Neural cell (in vitro differentiated cells): Measurements from ENCODE around the gene SYP.

Experiments used
- EP300 ChIP-seq: fragments of 450-650 bp; conservative IDR thresholded peaks from 2 replicates; pipeline ENCODE4 v1.6.1; 2014; ENCODE audit warnings: antibody characterized with exemption, mild to moderate bottlenecking, moderate library complexity; ENCODE audit not compliant: poor library complexity, severe bottlenecking
- EZH2 ChIP-seq: fragments of 200-600, 300-800 bp; shearing (Covaris generic), sonication (generic); IDR thresholded peaks from 2 replicates; pipeline ENCODE4 v1.6.1; 2014; ENCODE audit warnings: antibody characterized with exemption, low read length, borderline replicate concordance, mild to moderate bottlenecking; ENCODE audit not compliant: insufficient read depth, poor library complexity, severe bottlenecking
- POLR2AphosphoS5 ChIP-seq: IDR thresholded peaks from 2 replicates; pipeline ENCODE4 v1.6.1; 2012
- RAD21 ChIP-seq: fragments of 450-650 bp; conservative IDR thresholded peaks from 2 replicates; pipeline ENCODE4 v1.6.1; 2014; ENCODE audit warnings: antibody characterized with exemption, mild to moderate bottlenecking, moderate library complexity
- REST ChIP-seq: IDR thresholded peaks from 2 replicates; pipeline ENCODE4 v1.6.1; 2012; ENCODE audit warnings: borderline replicate concordance
- SMC3 ChIP-seq: fragments of 450-650 bp; conservative IDR thresholded peaks from 2 replicates; pipeline ENCODE4 v1.6.1; 2014; ENCODE audit warnings: antibody characterized with exemption, mild to moderate bottlenecking, moderate library complexity; ENCODE audit not compliant: poor library complexity
- TAF1 ChIP-seq: IDR thresholded peaks from 2 replicates; pipeline ENCODE4 v1.6.1; 2012; ENCODE audit warnings: low read depth
- TF ChIP-seq, protein P1 (sequence below): fragments of 450-650 bp; IDR thresholded peaks from 2 replicates; pipeline ENCODE4 v1.5.1; 2014; ENCODE audit warnings: antibody characterized with exemption, mild to moderate bottlenecking, moderate library complexity; ENCODE audit not compliant: poor library complexity, severe bottlenecking

DNA sequence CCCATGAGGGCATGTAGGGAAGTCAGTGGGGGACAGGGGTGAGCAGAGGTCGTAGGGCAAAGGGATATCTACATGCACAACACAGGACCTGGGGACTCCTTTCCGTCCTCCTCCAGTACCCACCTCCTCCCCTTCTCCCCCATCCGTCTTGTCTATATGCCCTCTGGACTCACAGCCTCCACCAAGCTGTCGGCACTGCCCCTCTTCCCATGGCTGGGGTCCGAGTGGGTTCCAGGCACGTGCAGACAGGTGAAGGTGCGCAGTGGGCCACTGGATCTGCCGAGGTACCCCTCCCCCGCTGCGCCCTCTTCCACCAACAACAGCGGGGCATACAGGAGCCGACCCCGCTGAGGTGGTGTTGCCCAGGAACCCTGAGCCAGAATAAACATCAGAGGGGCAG is 5.5 kb upstream of the SYP start:
- TF ChIP-seq, protein P1, sequence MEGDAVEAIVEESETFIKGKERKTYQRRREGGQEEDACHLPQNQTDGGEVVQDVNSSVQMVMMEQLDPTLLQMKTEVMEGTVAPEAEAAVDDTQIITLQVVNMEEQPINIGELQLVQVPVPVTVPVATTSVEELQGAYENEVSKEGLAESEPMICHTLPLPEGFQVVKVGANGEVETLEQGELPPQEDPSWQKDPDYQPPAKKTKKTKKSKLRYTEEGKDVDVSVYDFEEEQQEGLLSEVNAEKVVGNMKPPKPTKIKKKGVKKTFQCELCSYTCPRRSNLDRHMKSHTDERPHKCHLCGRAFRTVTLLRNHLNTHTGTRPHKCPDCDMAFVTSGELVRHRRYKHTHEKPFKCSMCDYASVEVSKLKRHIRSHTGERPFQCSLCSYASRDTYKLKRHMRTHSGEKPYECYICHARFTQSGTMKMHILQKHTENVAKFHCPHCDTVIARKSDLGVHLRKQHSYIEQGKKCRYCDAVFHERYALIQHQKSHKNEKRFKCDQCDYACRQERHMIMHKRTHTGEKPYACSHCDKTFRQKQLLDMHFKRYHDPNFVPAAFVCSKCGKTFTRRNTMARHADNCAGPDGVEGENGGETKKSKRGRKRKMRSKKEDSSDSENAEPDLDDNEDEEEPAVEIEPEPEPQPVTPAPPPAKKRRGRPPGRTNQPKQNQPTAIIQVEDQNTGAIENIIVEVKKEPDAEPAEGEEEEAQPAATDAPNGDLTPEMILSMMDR: no peak
- TF ChIP-seq REST: no peak
- TF ChIP-seq RAD21: no peak
- no peak for TF ChIP-seq EZH2
- no peak for TF ChIP-seq POLR2AphosphoS5
- TF ChIP-seq EP300: no peak
- TF ChIP-seq SMC3: no peak
- TF ChIP-seq TAF1: no peak
